B cell (primary cell): Measurements from ENCODE around the gene KLC4. TPM values are rescaled to one million over a fixed set of nuclear protein-coding genes. Genes with fewer than 3 reads are reported as not detected.

Source experiments
- ATAC-seq: fragments of 200-7000 bp; cut with Tn5 transposase; one replicate; pipeline ENCODE4 v1.10.0; 2021; ENCODE audit warnings: low read depth, mild to moderate bottlenecking, moderate number of reproducible peaks, moderate library complexity
- CTCF ChIA-PET: fragments of 350-600 bp; sonication (Branson Sonifier 250); formaldehyde crosslinking; loops from one replicate; lab custom pipeline; 2021; ENCODE audit warnings: antibody characterized with exemption, inconsistent platforms; lab: Charles Lee
- POLR2A ChIA-PET: fragments of 350-600 bp; sonication (Branson Sonifier 250); formaldehyde crosslinking; loops from one replicate; lab custom pipeline; 2021; ENCODE audit warnings: antibody characterized with exemption; lab: Charles Lee
- DNase-seq: peaks from one replicate; pipeline ENCODE4 v3.0.0; 2013
- H2AFZ ChIP-seq: 2 replicates; pipeline ENCODE4 v1.6.1; 2012; ENCODE audit warnings: mild to moderate bottlenecking, low read depth, low read length; ENCODE audit not compliant: insufficient read depth, poor library complexity, severe bottlenecking
- H3K27ac ChIP-seq, 2 donors: 1 replicate in 1 of 2; 2 replicates in 1 of 2; pipeline ENCODE4 v1.5.1; 2012 to 2013; ENCODE audit warnings: low read length in 2 of 2, mild to moderate bottlenecking in 2 of 2, moderate library complexity in 1 of 2
- H3K27me3 ChIP-seq, 4 experiments: fragments of 200-600 bp in 1 of 4; sonication (generic) in 1 of 4; replicated peaks in 1 of 4; 1 replicate in 2 of 4; 2 replicates in 2 of 4; pipeline versions ENCODE4 v1.6.1 to v1.7.0; 2013 to 2016; ENCODE audit warnings: low read length in 3 of 4, mild to moderate bottlenecking in 2 of 4, mixed read lengths in 1 of 4, moderate library complexity in 1 of 4; ENCODE audit not compliant: insufficient read depth in 4 of 4, control insufficient read depth in 3 of 4; ENCODE audit errors: control extremely low read depth in 1 of 4
- H3K36me3 ChIP-seq, 2 experiments: replicated peaks in 1 of 2; 1 replicate in 1 of 2; 2 replicates in 1 of 2; pipeline versions ENCODE4 v1.6.1 to v1.7.1; 2013; ENCODE audit warnings: low read length in 1 of 2; ENCODE audit not compliant: insufficient read depth in 2 of 2, control insufficient read depth in 1 of 2; ENCODE audit errors: control extremely low read depth in 1 of 2, extremely low read depth in 1 of 2
- H3K4me1 ChIP-seq, 2 donors: fragments of 200-600 bp in 1 of 2; sonication (generic) in 1 of 2; 1 replicate in 1 of 2; 2 replicates in 1 of 2; pipeline versions ENCODE4 v1.5.1 to v1.6.1; 2013 to 2017; ENCODE audit warnings: low read length in 2 of 2; ENCODE audit not compliant: control insufficient read depth in 2 of 2, insufficient read depth in 2 of 2
- H3K4me2 ChIP-seq: replicated peaks from 2 replicates; pipeline ENCODE3; 2012; ENCODE audit warnings: mild to moderate bottlenecking, low read depth, low read length; ENCODE audit not compliant: poor library complexity, severe bottlenecking
- H3K4me3 ChIP-seq, 5 experiments: fragments of 200-600 bp in 1 of 5; sonication (generic) in 1 of 5; 1 replicate in 3 of 5; 2 replicates in 2 of 5; pipeline versions ENCODE4 v1.5.1 to v1.7.0; 2011 to 2016; ENCODE audit warnings: low read length in 4 of 5, mild to moderate bottlenecking in 4 of 5, low read depth in 2 of 5, control low read depth in 1 of 5, moderate library complexity in 1 of 5; ENCODE audit not compliant: insufficient read depth in 1 of 5; ENCODE audit errors: control extremely low read depth in 1 of 5, extremely low read depth in 1 of 5
- H3K79me2 ChIP-seq: fragments of 200-600 bp; sonication (generic); one replicate; pipeline ENCODE4 v1.6.0; 2016; ENCODE audit warnings: low read length; ENCODE audit not compliant: control insufficient read depth, insufficient read depth
- H3K9ac ChIP-seq: fragments of 200-600 bp; sonication (generic); 2 replicates; pipeline ENCODE4 v1.6.1; 2017; ENCODE audit warnings: mild to moderate bottlenecking, low read length, moderate library complexity
- H3K9me3 ChIP-seq, 3 donors: one replicate each; pipeline versions ENCODE4 v1.6.1 to v1.7.1; 2013; ENCODE audit warnings: low read length in 2 of 3; ENCODE audit not compliant: control insufficient read depth in 2 of 3, insufficient read depth in 1 of 3; ENCODE audit errors: control extremely low read depth in 1 of 3
- H4K20me1 ChIP-seq: 2 replicates; pipeline ENCODE4 v1.6.0; 2012; ENCODE audit warnings: mild to moderate bottlenecking, low read length; ENCODE audit not compliant: insufficient read depth, control insufficient read depth, poor library complexity, severe bottlenecking
- H3K27ac Mint-ChIP-seq: one replicate; pipeline ENCODE4 v1.8.0; 2021; ENCODE audit warnings: mixed read lengths
- H3K27me3 Mint-ChIP-seq: one replicate; pipeline ENCODE4 v1.8.0; 2021; ENCODE audit warnings: mixed read lengths
- H3K4me1 Mint-ChIP-seq: one replicate; pipeline ENCODE4 v1.8.0; 2021; ENCODE audit warnings: mixed read lengths
- H3K4me3 Mint-ChIP-seq: one replicate; pipeline ENCODE4 v1.8.0; 2021; ENCODE audit warnings: mixed read lengths
- H3K9me3 Mint-ChIP-seq: one replicate; pipeline ENCODE4 v1.8.0; 2022; ENCODE audit warnings: mixed read lengths; ENCODE audit not compliant: insufficient read depth
- CTCF ChIP-seq: fragments of 200-600 bp; IDR thresholded peaks from one replicate; pipeline ENCODE4 v1.8.0; 2022; ENCODE audit warnings: antibody characterized with exemption, mild to moderate bottlenecking
- EZH2 ChIP-seq: IDR thresholded peaks from 2 replicates; pipeline ENCODE4 v1.6.1; 2012; ENCODE audit warnings: borderline replicate concordance, low read depth, mild to moderate bottlenecking, moderate library complexity, low read length; ENCODE audit not compliant: insufficient read depth, poor library complexity, severe bottlenecking
- WGBS: methylation state at CpG from one replicate; pipeline ENCODE4 v1.1.5; 2013; ENCODE audit warnings: missing lambda C conversion rate; ENCODE audit not compliant: insufficient coverage; 5-methylcytosine and 5-hydroxymethylcytosine counted together
- intact Hi-C: fragments of 100-400 bp; cut with micrococcal nuclease; formaldehyde crosslinking; loops from one replicate; pipeline ENCODE4 v1.10.0; 2022
- polyA plus RNA-seq: library from polyadenylated mRNA; depleted of rRNA; stranded (reverse); fragments of >200 nt; gene quantifications from 2 replicates; pipeline ENCODE4 v1.2.3, GENCODE V29; 2012
- total RNA-seq, 2 donors: library from RNA; stranded (reverse); fragments of 120-200 nt in 1 of 2; gene quantifications; 1 replicate in 1 of 2; 2 replicates in 1 of 2; pipeline versions ENCODE4 v1.2.3 to v1.2.4, GENCODE V29; 2013 to 2022

KLC4 gene
- total and polyA plus RNA-seq, 2 donors (not counting 1 experiment from before 2014, with no cell fraction given), result 30.6 to 52.7 TPM

- peak within 1 kb of the TSS; percentile 87 for H3K4me2 ChIP-seq
- TF ChIP-seq CTCF (no peak), EZH2 (no peak)
- DNase-seq (no peak), ATAC-seq (peak; percentile 33)
- intact Hi-C loops, result no loop called here
- H3K27me3 Mint-ChIP-seq, result peaks cover 27% of the 10 kb centered on the region
- H3K79me2 ChIP-seq, result no peaks in the 10 kb centered on the region
- peak within 1 kb of the TSS; percentile 45 for H3K9ac ChIP-seq
- H2AFZ ChIP-seq, result peak within 1 kb of the TSS; percentile 68
- peaks cover 12% of the 10 kb centered on the region for H3K4me1 Mint-ChIP-seq
- 6% methylated on average over 53 of the region's 60 CpGs for WGBS
- H3K27ac Mint-ChIP-seq, result no peak within 1 kb of the TSS
- ChIA-PET CTCF (interaction anchor here (0.6 kb wide), 1 partner anchor 1030 kb away, joined by 3 read pairs; no protein-coding TSS in a partner anchor), POLR2A (no interaction called here)
- H3K27ac ChIP-seq, result no peak within 1 kb of the TSS
- H3K27me3 ChIP-seq, result peaks cover 0 to 26% (median 10%) of the 10 kb centered on the region in 4 experiments
- peaks cover 0 to 4% (median 0%) of the 10 kb centered on the region in 3 donors for H3K9me3 ChIP-seq
- no peaks in the 10 kb centered on the region for H4K20me1 ChIP-seq
- H3K4me3 ChIP-seq, result peak within 1 kb of the TSS in 4 of 5 experiments; percentile 22 to 52 (median 42)
- peaks cover 14 to 15% of the 10 kb centered on the region in 2 donors for H3K4me1 ChIP-seq
- no peaks in the 10 kb centered on the region for H3K9me3 Mint-ChIP-seq
- H3K36me3 ChIP-seq, result peaks cover 3 to 6% of the 10 kb centered on the region in 2 experiments
- H3K4me3 Mint-ChIP-seq, result peak within 1 kb of the TSS; percentile 74
Observed at GRCh38 chr6:43075670-43076463, 16.4 kb downstream of the KLC4 start, which contains the start of gene PTK7. TSS of gene PTK7 (plus strand) at chr6:43076314. CDS start at chr6:43076489, 175 bp downstream.
